HG03280 (cell line): Measurements from ENCODE around the gene PNPLA1.

Experiments
- ATAC-seq: cut with Tn5 transposase; IDR thresholded peaks from one replicate; pipeline ENCODE4 v1.9.1; 2021; ENCODE audit warnings: mild to moderate bottlenecking, moderate library complexity; ENCODE audit not compliant: unreplicated experiment

Gene PNPLA1

DNA sequence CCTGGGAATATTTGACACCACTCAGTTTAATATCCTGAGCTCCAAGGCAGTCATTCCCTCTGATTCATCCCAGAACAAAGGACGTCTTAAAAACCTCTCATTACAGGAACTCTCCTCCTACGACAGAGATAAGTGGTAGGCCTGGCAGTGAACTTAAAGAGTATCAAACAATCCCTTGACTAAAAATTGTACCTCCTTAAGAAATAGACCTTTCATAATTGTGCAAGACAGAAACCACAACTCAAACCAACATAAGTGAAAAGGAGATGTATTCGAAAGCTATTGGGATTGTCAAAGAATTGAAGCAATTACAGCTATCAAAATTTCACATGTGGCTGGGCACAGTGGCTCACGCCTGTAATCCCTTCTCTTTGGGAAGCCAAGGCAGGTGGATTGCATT, 86.0 kb downstream of the PNPLA1 start:
- ATAC-seq, result no peak

DNA sequence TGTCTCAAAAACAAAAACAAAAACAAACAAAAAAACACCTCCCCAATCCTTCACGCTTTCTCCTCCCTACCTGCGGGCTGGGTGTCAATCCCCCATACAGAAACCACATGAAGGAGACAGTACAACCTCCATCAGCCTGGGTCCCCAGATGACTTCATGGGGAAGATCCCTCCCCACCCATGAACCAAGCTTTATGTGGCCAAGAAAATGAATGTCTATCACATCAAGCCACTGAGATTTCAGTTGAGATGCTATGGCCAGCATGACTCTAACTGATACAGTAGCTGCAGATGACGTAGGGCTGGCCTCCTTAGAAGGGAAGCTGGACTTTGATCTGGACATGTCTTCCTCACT, 88.0 kb downstream of the PNPLA1 start:
- no peak for ATAC-seq
